ENCODE data around the gene APBB1IP.

DNA sequence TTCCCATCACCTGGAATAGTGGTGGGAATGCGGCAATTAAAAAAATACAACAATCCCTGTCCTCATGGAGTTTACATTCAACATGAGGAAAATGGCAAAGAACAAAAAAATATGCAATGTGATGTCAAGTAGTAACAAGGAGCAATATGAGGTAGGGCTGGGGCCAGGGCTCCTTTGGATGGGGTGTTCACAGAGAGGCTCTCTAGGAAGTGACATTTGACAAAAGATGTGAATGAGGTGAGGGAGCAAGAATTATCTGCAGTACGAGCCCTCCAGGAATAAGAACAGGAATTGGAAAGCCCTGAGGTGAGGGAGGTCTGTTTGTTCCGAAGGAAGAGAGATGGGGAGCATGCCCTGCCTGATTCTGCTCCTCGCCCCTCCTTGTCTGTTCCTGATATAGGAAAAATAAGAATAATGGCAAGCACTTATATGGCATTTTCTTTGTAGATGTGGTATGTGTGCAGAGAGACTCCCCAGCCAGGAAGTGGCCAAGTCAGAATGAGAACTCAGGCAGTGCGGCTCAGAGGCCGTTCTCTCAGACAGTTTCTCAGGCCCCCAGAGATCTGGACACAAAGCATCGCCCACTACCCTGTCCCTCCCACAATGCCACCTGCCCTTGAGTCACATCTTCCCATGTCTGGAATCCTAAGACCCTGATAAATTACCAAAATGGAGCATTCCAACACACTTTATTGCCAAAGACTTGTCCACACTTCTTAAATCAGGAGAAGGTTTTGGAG, 105.6 kb downstream of the APBB1IP start:
- TF ChIP-seq, protein P1, sequence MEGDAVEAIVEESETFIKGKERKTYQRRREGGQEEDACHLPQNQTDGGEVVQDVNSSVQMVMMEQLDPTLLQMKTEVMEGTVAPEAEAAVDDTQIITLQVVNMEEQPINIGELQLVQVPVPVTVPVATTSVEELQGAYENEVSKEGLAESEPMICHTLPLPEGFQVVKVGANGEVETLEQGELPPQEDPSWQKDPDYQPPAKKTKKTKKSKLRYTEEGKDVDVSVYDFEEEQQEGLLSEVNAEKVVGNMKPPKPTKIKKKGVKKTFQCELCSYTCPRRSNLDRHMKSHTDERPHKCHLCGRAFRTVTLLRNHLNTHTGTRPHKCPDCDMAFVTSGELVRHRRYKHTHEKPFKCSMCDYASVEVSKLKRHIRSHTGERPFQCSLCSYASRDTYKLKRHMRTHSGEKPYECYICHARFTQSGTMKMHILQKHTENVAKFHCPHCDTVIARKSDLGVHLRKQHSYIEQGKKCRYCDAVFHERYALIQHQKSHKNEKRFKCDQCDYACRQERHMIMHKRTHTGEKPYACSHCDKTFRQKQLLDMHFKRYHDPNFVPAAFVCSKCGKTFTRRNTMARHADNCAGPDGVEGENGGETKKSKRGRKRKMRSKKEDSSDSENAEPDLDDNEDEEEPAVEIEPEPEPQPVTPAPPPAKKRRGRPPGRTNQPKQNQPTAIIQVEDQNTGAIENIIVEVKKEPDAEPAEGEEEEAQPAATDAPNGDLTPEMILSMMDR (IDR thresholded peaks at IDR 0.05) = no peak
- TF ChIP-seq POLR2A (IDR thresholded peaks at IDR 0.05) = no peak

Data from uterus (tissue), 2 donors.